HG02840 (cell line): ENCODE measurements around the gene SMAD6.

ENCODE experiments used
- ATAC-seq: cut with Tn5 transposase; IDR thresholded peaks from one replicate; pipeline ENCODE4 v1.9.1; 2021; ENCODE audit warnings: mild to moderate bottlenecking, moderate library complexity, moderate number of reproducible peaks; ENCODE audit not compliant: unreplicated experiment, low FRiP score

Gene SMAD6

DNA sequence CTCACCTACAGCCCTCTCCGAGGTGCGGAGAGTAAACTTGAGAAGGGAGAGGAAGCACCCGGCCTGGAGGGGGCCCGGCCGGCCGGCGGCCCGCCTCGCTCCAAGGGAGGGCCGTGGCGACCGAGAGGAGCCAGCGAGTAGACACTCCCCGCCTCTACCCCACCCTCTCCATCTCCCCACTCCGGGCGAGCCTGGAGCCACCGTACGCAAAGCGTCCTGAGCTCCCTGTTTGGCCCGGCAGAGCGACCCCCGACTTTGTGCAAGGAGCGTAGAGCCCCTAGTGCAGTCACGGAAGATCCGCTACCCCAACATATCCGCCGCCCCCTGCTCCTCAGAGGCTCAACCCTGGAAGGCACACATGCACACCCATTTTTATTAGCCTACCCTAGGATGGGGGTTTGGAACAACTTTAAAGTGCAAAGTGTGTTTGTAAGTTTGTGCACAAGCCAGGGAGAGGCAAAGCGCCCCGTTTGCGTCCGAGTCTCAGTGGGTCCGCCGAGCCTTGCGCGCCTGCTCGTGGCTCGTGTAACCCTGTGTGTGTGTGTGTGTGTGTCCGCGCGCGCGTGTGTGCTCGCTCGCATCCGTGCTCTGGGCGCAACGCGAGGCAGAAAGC is 508 bp upstream of the SMAD6 start:
- peak; percentile 31 for ATAC-seq

- no peak for ATAC-seq
Observed at GRCh38 chr15:66702787-66703539, 927 bp downstream of the SMAD6 start.

DNA sequence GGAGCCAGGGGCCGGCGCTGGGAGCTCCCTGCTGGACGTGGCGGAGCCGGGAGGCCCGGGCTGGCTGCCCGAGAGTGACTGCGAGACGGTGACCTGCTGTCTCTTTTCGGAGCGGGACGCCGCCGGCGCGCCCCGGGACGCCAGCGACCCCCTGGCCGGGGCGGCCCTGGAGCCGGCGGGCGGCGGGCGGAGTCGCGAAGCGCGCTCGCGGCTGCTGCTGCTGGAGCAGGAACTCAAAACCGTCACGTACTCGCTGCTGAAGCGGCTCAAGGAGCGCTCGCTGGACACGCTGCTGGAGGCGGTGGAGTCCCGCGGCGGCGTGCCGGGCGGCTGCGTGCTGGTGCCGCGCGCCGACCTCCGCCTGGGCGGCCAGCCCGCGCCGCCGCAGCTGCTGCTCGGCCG is 1.5 kb downstream of the SMAD6 start:
- ATAC-seq, result no peak

- no peak for ATAC-seq
Observed at GRCh38 chr15:66704019-66704802, 2.2 kb downstream of the SMAD6 start.

DNA sequence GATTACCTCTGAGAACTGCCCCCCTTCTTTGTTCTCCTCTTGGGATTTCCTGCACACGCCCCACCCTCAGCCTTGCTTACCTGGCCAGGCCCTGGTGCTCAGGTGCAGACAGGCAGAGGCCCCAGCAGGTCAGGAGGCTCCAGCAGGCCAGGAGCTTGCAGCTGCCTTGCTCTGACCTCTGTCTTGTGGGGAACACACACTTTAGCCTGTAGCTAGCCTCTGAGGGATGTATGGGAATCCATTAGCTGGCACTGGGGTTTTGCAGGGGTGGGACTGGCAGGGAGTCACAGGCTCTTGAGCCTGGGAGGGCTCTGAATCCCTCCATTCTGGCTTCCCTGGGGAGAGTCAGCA is 2.7 kb downstream of the SMAD6 start:
- ATAC-seq, result no peak

- no peak for ATAC-seq
Observed at GRCh38 chr15:66705277-66706146, 3.5 kb downstream of the SMAD6 start.

- no peak for ATAC-seq
Observed at GRCh38 chr15:66706225-66706732, 4.2 kb downstream of the SMAD6 start.

DNA sequence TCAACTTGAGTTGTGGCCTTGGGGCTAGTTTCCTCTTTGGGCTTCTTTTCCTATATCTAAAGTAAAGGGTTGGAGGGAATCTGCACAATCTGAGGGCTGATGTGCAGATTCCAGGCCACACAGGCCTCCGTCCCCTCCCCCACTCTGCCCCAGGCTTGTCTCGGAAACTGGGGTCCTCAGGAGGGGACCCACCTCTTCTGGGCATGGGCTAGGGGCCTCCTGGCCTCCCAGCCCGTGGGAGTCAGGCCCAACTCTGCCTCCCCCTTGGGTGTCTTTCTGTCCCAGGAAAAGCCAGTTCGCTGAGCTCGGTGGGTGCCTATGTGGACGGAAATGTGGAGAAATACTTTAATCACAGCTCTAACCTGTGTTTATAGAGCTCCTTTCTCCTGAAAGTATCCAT is 4.8 kb downstream of the SMAD6 start:
- ATAC-seq, result no peak

DNA sequence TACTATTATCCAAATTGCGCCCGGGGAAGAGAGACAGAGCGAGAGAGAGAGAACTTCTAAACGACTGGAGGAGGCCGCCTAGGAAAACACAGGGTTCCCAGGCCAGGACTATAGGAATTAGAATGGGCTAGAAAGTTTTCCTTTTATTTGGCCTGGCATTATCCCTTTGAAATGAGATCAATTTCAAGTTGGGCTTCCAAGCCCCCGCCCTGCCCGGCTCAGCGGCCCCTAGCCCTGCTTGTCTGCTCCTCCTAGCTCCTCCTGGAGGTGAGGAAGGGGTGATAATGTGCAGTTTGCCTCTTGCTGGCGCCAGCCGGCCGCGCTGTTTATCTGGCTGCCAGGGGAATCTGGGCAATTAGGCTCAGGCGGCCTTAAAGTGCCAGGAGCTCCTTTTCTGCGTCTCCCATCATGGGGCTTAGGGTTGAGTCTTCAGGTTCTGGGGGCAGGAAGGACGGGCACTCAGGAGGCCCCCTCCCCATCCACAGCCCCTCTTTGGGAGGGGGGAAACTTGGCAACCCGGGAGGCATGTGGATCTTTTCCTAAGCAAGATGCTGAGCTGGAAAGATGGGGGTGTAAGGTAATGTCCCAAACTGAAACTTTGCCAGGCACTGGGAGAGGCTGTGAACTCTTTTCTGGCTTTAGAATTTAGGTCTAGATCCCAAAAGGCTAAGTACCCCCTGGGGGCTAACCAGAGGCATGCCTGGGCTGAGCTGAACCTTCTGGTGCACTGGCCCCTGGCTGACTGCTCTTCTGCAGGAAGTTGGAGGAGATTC is 5.5 kb downstream of the SMAD6 start:
- no peak for ATAC-seq

DNA sequence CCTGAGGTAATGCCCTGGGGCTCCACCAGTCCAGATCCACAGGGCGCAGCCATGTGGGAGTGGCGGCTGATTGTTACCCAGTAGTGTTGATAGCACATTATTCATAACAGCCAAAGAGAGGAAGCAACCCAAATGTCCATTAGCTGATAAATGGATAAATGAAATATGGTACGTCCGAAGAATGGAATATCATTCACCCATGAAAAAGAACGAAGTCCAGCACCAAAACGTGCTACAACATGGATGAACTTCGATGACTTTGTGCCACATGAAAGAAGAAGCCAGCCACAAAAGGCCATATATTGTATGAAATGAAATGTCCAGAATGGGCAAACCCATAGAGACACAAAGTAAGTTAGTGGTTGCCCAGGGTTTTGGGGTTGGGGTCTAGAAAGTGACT is 6.4 kb downstream of the SMAD6 start:
- no peak for ATAC-seq

GRCh38 chr15:66709884-66710283 is 7.8 kb downstream of the SMAD6 start:
- no peak for ATAC-seq

DNA sequence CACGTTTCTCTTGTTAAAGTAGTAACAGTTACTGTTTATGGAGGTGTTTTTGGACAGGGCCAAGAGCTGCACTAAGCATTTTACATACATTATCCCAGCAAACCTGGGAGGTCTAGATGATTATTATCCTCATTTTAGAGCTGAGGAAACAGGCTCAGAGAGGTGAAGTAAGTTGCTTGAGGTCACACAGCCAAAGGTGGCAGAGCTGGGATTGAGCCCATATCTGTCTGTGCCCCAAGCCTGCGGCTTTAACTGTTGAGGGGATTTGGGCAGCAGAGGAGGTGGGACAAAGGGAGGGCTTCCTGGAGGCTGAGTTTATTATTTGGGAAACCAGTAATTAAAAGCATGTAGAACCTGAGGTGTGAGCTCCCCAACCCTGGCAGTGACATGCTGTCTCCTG is 9.2 kb downstream of the SMAD6 start:
- no peak for ATAC-seq

- ATAC-seq, result no peak
Observed at GRCh38 chr15:66711862-66712261, 9.8 kb downstream of the SMAD6 start.

GRCh38 chr15:66713843-66714508 is 11.9 kb downstream of the SMAD6 start:
- peak; percentile 56 for ATAC-seq

- peak; percentile 17 for ATAC-seq
Observed at GRCh38 chr15:66714543-66714981, 12.5 kb downstream of the SMAD6 start.

GRCh38 chr15:66715181-66715624 is 13.2 kb downstream of the SMAD6 start:
- ATAC-seq, result no peak

DNA sequence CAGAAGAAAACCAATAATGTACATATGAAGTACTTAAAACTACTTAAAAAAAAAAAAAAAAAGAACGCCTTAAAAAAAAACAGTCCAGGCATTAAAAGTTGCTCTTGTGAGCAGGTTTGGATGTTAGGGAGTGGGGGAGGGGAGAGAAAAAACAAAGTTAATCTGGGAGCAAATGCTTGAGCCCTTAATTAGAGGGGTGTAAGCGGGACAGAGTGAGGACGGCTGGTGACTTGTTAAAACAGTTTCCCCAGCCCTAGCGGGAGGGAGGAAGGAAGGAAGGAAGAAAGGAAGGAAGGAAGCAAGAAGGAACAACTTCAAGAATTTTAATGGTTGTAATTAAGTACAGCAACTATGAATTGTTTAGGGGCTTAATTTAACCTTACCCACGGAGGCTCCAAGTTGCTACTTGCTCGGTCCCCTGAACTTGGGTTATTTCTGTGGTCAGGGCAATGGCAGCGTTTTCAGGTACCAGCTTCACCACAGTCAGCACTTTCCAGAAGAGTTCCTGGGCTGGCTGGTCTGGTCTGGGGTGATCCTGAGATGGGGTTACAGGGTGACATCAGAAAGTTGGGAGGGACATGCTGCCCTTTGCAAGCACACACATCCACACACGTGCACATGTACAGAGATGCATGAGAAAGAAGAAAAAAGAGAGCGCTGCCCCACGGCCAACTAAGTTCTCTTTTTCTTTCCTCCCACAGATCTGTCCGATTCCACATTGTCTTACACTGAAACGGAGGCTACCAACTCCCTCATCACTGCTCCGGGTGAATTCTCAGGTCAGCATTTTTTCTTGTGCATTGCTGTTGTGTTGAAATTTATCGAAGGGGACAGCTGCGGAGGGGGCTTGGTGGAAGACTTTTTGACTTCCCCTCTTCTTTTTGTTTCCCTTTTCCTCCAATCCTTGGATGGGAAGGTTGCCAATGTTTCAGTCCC is 14.0 kb downstream of the SMAD6 start:
- ATAC-seq, result no peak

DNA sequence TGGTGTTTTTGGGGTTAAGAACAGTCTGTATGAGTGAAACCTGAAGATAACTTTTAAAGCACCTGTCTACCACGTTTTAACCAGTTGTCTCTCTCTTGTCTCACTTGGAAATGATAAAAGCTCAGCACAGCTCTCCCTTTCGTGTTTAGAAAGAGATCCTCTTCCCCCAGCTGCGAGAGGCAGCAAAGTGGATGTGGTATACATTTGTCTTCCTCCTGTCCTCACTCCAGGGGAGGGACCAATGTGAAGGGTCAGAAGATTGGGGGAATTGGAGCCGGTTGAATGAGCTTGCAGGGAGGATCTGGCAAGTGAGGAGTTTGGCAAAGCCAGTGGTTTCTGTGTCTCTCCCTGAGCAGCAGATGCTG is 14.6 kb downstream of the SMAD6 start:
- no peak for ATAC-seq
